Peyer's patch (tissue), 4 donors: ENCODE results near the gene MAGEA4. TPM values are rescaled to one million over a fixed set of nuclear protein-coding genes. Genes with fewer than 3 reads are reported as not detected.

Experiments
- DNase-seq, 3 donors: peaks; one replicate each; pipeline ENCODE4 v3.0.0-alpha.2; 2017 to 2019
- H3K27ac ChIP-seq, 4 donors: fragments of 200-600 bp; sonication (generic); one replicate each; pipeline ENCODE4 v1.5.1; 2016 to 2019
- H3K27me3 ChIP-seq, 2 donors: fragments of 200-600 bp; sonication (generic); one replicate each; pipeline ENCODE4 v1.5.1; 2019
- H3K36me3 ChIP-seq, 3 donors: fragments of 200-600 bp; sonication (generic); one replicate each; pipeline ENCODE4 v1.5.1; 2016 to 2019
- H3K4me1 ChIP-seq, 4 donors: fragments of 200-600 bp; sonication (generic); one replicate each; pipeline ENCODE4 v1.5.1; 2016 to 2019
- H3K4me3 ChIP-seq, 4 donors: fragments of 200-600 bp; sonication (generic); 1 replicate in 3 of 4; 2 replicates in 1 of 4; pipeline ENCODE4 v1.5.1; 2016 to 2019; ENCODE audit warnings: mild to moderate bottlenecking in 1 of 4
- H3K9me3 ChIP-seq, 4 donors: fragments of 200-600 bp; sonication (generic); one replicate each; pipeline ENCODE4 v1.5.1; 2016 to 2019; ENCODE audit warnings: mild to moderate bottlenecking in 1 of 4
- CTCF ChIP-seq, 6 experiments: fragments of 450-650 bp in 4 of 6; fragments of 200-600 bp in 2 of 6; sonication (generic) in 1 of 6; IDR thresholded peaks; one replicate each; pipeline ENCODE4 v1.5.1; 2017 to 2019; ENCODE audit warnings: antibody characterized with exemption in 6 of 6, mild to moderate bottlenecking in 3 of 6, moderate library complexity in 1 of 6
- POLR2A ChIP-seq, 2 donors: fragments of 450-650 bp; IDR thresholded peaks; one replicate each; pipeline ENCODE4 v1.5.1; 2017; ENCODE audit warnings: antibody characterized with exemption in 2 of 2, mild to moderate bottlenecking in 2 of 2, moderate library complexity in 2 of 2
- total RNA-seq, 4 donors: library from RNA; depleted of rRNA; stranded (reverse); fragments of >200 nt; gene quantifications; one replicate each; pipeline ENCODE4 v1.1.0, GENCODE V29; 2016

MAGEA4 gene
- total RNA-seq, 4 donors from 2014 or later, result not detected

DNA sequence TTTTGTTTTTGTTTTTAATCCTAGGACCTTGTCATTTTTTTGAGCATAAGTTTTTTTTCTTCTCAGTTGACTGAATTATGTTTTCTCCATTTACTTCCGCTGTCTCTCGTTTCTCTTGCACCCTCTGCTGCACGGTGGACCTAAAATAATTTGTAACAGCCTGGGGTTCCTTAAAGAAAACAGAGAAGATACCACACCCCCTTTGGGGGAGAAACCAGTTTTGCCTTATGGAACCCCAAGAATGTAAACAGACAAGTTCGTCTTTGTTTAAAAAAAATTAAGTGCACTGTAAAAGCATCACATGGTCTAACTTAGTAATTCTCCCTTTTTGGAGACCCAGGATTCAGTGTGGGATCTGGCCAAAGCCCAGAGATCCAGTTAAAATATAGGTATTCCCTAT is 32.8 kb upstream of the MAGEA4 start:
- no peak for DNase-seq
- Histone ChIP-seq H3K27me3 (no peaks in the 10 kb centered on the region), H3K4me1 (no peaks in the 10 kb centered on the region), H3K27ac (no peak overlapping the region), H3K36me3 (no peaks in the 10 kb centered on the region), H3K4me3 (no peak overlapping the region), H3K9me3 (no peaks in the 10 kb centered on the region)
- TF ChIP-seq CTCF (IDR thresholded peaks at IDR 0.05) (no peak), POLR2A (IDR thresholded peaks at IDR 0.05) (no peak)

GRCh38 chrX:151880895-151881294 is 31.8 kb upstream of the MAGEA4 start:
- no peaks in the 10 kb centered on the region for H3K9me3 ChIP-seq
- no peak overlapping the region for H3K4me3 ChIP-seq
- H3K27ac ChIP-seq, result no peak overlapping the region
- no peaks in the 10 kb centered on the region for H3K4me1 ChIP-seq
- TF ChIP-seq CTCF (IDR thresholded peaks at IDR 0.05) (no peak), POLR2A (IDR thresholded peaks at IDR 0.05) (no peak)
- H3K27me3 ChIP-seq, result no peaks in the 10 kb centered on the region
- DNase-seq, result no peak
- no peaks in the 10 kb centered on the region for H3K36me3 ChIP-seq

DNA sequence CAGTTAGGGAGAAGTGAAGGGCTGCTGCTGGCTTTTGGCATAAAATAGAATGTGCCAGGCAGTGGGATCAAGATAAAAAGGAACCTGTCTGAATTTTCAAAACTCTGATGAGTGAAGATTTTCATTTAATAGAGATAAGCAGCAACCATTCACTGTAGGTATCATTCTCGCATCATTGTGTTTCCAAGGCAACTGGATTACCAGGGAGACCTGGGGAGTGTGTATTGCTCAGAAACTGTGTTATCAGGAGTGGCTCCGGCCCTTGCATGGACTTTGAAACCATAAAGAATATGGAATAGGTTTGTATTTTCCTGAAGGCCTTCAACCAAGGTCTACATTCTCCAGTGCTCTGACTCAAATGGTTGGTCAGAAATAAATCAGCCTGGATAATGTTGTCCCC is 23.3 kb upstream of the MAGEA4 start:
- DNase-seq, result peak in 1 of 3 donors; percentile 48
- Histone ChIP-seq H3K36me3 (no peaks in the 10 kb centered on the region), H3K4me1 (no peaks in the 10 kb centered on the region), H3K27ac (no peak overlapping the region), H3K9me3 (no peaks in the 10 kb centered on the region), H3K27me3 (no peaks in the 10 kb centered on the region), H3K4me3 (no peak overlapping the region)
- TF ChIP-seq POLR2A (IDR thresholded peaks at IDR 0.05), result no peak
- TF ChIP-seq CTCF (IDR thresholded peaks at IDR 0.05), result no peak

GRCh38 chrX:151896734-151897474 is 15.8 kb upstream of the MAGEA4 start:
- Histone ChIP-seq H3K4me3 (no peak overlapping the region), H3K27me3 (no peaks in the 10 kb centered on the region), H3K36me3 (no peaks in the 10 kb centered on the region), H3K9me3 (no peaks in the 10 kb centered on the region), H3K4me1 (no peaks in the 10 kb centered on the region), H3K27ac (no peak overlapping the region)
- no peak for TF ChIP-seq CTCF (IDR thresholded peaks at IDR 0.05)
- TF ChIP-seq POLR2A (IDR thresholded peaks at IDR 0.05), result no peak
- no peak for DNase-seq

- H3K9me3 ChIP-seq, result no peaks in the 10 kb centered on the region
- no peak overlapping the region for H3K27ac ChIP-seq
Observed at GRCh38 chrX:151899622-151900021, 13.1 kb upstream of the MAGEA4 start.

More at GRCh38 chrX:151899622-151900021, 13.1 kb upstream of the MAGEA4 start:
- Histone ChIP-seq H3K36me3 (no peaks in the 10 kb centered on the region), H3K4me3 (no peak overlapping the region), H3K4me1 (no peaks in the 10 kb centered on the region), H3K27me3 (no peaks in the 10 kb centered on the region)
- TF ChIP-seq CTCF (IDR thresholded peaks at IDR 0.05) (no peak), POLR2A (IDR thresholded peaks at IDR 0.05) (no peak)
- no peak for DNase-seq
